Bronchial epithelial cell (primary cell): Measurements from ENCODE around the gene MEI1. TPM values are rescaled to one million over a fixed set of nuclear protein-coding genes. Genes with fewer than 3 reads are reported as not detected.

ENCODE experiments used
- DNase-seq: peaks from one replicate; pipeline ENCODE4 v3.0.0-alpha.2; 2010; ENCODE audit warnings: low read depth
- FAIRE-seq: peaks from 2 replicates; lab custom pipeline; 2011; peaks lifted over from hg19 to GRCh38; lab: Jason Lieb, UNC
- H3K27me3 ChIP-seq: 2 replicates; pipeline ENCODE4 v1.5.1; 2011; ENCODE audit warnings: low read length; ENCODE audit not compliant: control insufficient read depth, insufficient read depth
- H3K36me3 ChIP-seq: 2 replicates; pipeline ENCODE4 v1.5.1; 2011; ENCODE audit warnings: low read length; ENCODE audit not compliant: control insufficient read depth, insufficient read depth
- H3K4me3 ChIP-seq: 2 replicates; pipeline ENCODE4 v1.5.1; 2011; ENCODE audit warnings: mild to moderate bottlenecking, low read depth, low read length, control low read depth
- CTCF ChIP-seq: IDR thresholded peaks from 2 replicates; pipeline ENCODE4 v1.5.1; 2011; ENCODE audit warnings: mild to moderate bottlenecking, moderate library complexity, low read length, control low read depth, inconsistent platforms; ENCODE audit not compliant: insufficient read depth, severe bottlenecking
- total RNA-seq: library from RNA; depleted of rRNA; stranded (reverse); fragments of >200 nt; gene quantifications from 2 replicates; pipeline ENCODE4 v1.2.1, GENCODE V29; 2014

The MEI1 gene
- total RNA-seq, 1 donor from 2014 or later, result not detected

GRCh38 chr22:41836551-41836950, 137.2 kb downstream of the MEI1 start:
- no peak for TF ChIP-seq CTCF
- DNase-seq (no peak), FAIRE-seq (no peak)
- Histone ChIP-seq H3K27me3 (no peaks in the 10 kb centered on the region), H3K36me3 (peaks cover 3% of the 10 kb centered on the region), H3K4me3 (no peak overlapping the region)

- DNase-seq, result peak; percentile 96
- TF ChIP-seq CTCF, result no peak
- peaks cover 5% of the 10 kb centered on the region for H3K36me3 ChIP-seq
- no peak overlapping the region for H3K4me3 ChIP-seq
- peak; percentile 93 for FAIRE-seq
- H3K27me3 ChIP-seq, result no peaks in the 10 kb centered on the region
These were observed 139.7 kb downstream of the MEI1 start for GRCh38 chr22:41838842-41839618.

- Histone ChIP-seq H3K36me3 (peaks cover 5% of the 10 kb centered on the region), H3K27me3 (no peaks in the 10 kb centered on the region), H3K4me3 (no peak overlapping the region)
- no peak for TF ChIP-seq CTCF
- DNase-seq (no peak), FAIRE-seq (no peak)
These were observed 140.9 kb downstream of the MEI1 start for GRCh38 chr22:41840216-41840615.

GRCh38 chr22:41841085-41841712, 141.9 kb downstream of the MEI1 start:
- TF ChIP-seq CTCF, result no peak
- peaks cover 5% of the 10 kb centered on the region for H3K36me3 ChIP-seq
- DNase-seq (no peak), FAIRE-seq (no peak)
- no peaks in the 10 kb centered on the region for H3K27me3 ChIP-seq
- H3K4me3 ChIP-seq, result no peak overlapping the region

- Histone ChIP-seq H3K4me3 (no peak overlapping the region), H3K36me3 (peaks cover 4% of the 10 kb centered on the region), H3K27me3 (no peaks in the 10 kb centered on the region)
- FAIRE-seq (no peak), DNase-seq (no peak)
- TF ChIP-seq CTCF, result no peak
These were observed 144.0 kb downstream of the MEI1 start for GRCh38 chr22:41842996-41843970.
